CD4-positive, alpha-beta T cell treated with Interleukin-4 for 1 hour (primary cell): ENCODE results near the gene FGFR3.
A peak's percentile ranks its signal among the peaks of the same experiment; 100 is the strongest.

Source experiments
- DNase-seq, 2 donors: peaks; one replicate each; pipeline ENCODE4 v3.0.0-alpha.2; 2020 to 2022

FGFR3 gene

GRCh38 chr4:1792832-1793495, at the start of gene FGFR3:
Gene FGFR3, plus strand, starts transcription at chr4:1793293. Its CDS starts 642 bp downstream, at chr4:1793935.
- DNase-seq, result peak in 1 of 2 donors; percentile 40

GRCh38 chr4:1743551-1743950, 49.5 kb upstream of the FGFR3 start:
- no peak for DNase-seq

- no peak for DNase-seq
These were observed 49.1 kb upstream of the FGFR3 start for GRCh38 chr4:1743975-1744374.

GRCh38 chr4:1744552-1744951, 48.5 kb upstream of the FGFR3 start:
- DNase-seq, result no peak

GRCh38 chr4:1745165-1745564, 47.9 kb upstream of the FGFR3 start:
- DNase-seq, result no peak

- no peak for DNase-seq
These were observed 47.4 kb upstream of the FGFR3 start for GRCh38 chr4:1745697-1746096.

- DNase-seq, result peak; percentile 76 to 81
These were observed 46.8 kb upstream of the FGFR3 start for GRCh38 chr4:1746265-1746691.

GRCh38 chr4:1746919-1747602, 46.0 kb upstream of the FGFR3 start:
- no peak for DNase-seq

GRCh38 chr4:1747603-1747967, 45.5 kb upstream of the FGFR3 start:
- no peak for DNase-seq

- DNase-seq, result peak; percentile 69 to 73
These were observed 44.6 kb upstream of the FGFR3 start for GRCh38 chr4:1748465-1748995.

GRCh38 chr4:1749370-1749769, 43.7 kb upstream of the FGFR3 start:
- DNase-seq, result no peak

GRCh38 chr4:1749826-1750225, 43.3 kb upstream of the FGFR3 start:
- no peak for DNase-seq

GRCh38 chr4:1750381-1751154, 42.5 kb upstream of the FGFR3 start:
- no peak for DNase-seq

- DNase-seq, result no peak
These were observed 41.8 kb upstream of the FGFR3 start for GRCh38 chr4:1751155-1751918.

- no peak for DNase-seq
These were observed 41.2 kb upstream of the FGFR3 start for GRCh38 chr4:1751919-1752283.

GRCh38 chr4:1752284-1753041, 40.6 kb upstream of the FGFR3 start:
- DNase-seq, result peak in 1 of 2 donors; percentile 17

- DNase-seq, result no peak
These were observed 39.8 kb upstream of the FGFR3 start for GRCh38 chr4:1753294-1753696.

- no peak for DNase-seq
These were observed 39.3 kb upstream of the FGFR3 start for GRCh38 chr4:1753697-1754311.

GRCh38 chr4:1754336-1754735, 38.8 kb upstream of the FGFR3 start:
- DNase-seq, result no peak

- no peak for DNase-seq
These were observed 37.8 kb upstream of the FGFR3 start for GRCh38 chr4:1755297-1755696.

- DNase-seq, result no peak
These were observed 37.0 kb upstream of the FGFR3 start for GRCh38 chr4:1756079-1756478.
